ENCODE measurements around the gene SH3PXD2A. TPM values are rescaled to one million over a fixed set of nuclear protein-coding genes. Genes with fewer than 3 reads are reported as not detected.
A peak's percentile ranks its signal among the peaks of the same experiment; 100 is the strongest.

SH3PXD2A gene
- total RNA-seq, 1 experiment from 2014 or later = 6.8 TPM

DNA sequence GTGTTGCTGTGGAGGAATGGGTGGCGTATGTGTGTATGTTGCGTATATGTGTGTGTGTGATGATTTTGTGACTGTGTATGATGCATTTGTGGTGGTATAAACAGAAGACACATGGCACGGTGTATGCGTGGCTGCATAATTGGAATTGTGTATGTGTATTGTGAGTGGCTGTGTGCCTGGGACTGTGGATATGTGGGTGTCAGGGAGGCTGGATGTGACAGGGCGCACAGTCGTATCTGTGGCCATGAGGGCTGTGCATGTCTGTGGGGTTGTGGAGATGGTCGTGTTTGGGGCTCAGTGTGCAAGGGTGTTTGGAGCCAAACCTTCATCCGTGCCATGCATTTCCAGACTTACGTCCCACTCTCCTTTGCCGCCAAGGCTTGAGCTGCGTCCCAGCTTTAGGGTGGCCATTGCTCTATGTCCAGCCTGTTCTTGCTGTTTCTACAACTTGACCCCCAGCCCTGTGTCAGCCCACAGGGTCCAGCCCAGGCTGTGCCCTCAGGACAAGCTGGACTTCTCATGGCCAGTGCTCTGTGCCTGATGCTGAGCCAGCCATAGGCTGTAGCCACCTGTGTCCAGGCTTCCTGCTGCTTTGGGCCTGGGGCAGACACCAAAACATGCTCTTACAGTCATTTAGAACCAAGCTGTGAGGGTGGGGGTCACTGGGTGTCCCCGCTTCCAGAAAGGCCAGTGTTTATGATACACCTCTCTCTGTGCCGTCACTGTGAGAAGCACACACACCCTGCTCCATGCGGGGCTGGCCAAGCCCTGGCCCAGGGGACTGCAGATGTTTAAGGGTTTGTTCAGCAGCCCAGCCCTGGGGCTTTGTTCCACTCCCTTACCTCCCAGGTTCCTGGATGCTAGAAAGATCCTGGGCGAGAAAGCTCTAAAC lies 234.2 kb downstream of the SH3PXD2A start:
- no peak for DNase-seq
- no peak overlapping the region for H3K4me3 ChIP-seq (ENCODE audit: insufficient read depth, low read depth, low read length)

GRCh38 chr10:103620352-103620740 lies 235.0 kb downstream of the SH3PXD2A start:
- no peak for DNase-seq
- Histone ChIP-seq H3K4me3 (ENCODE audit: insufficient read depth, low read depth, low read length) (no peak overlapping the region), H3K27me3 (ENCODE audit: control insufficient read depth, insufficient read depth, low read length) (no peaks in the 10 kb centered on the region), H3K36me3 (replicated peaks; ENCODE audit: control insufficient read depth, insufficient read depth, low read length) (0 out of 2 replicates have a peak, but pooled peaks cover 1% of the 10 kb centered on the region)

More for the DNA sequence above, 234.2 kb downstream of the SH3PXD2A start:
- Histone ChIP-seq H3K27me3 (ENCODE audit: control insufficient read depth, insufficient read depth, low read length) (no peaks in the 10 kb centered on the region), H3K36me3 (replicated peaks; ENCODE audit: control insufficient read depth, insufficient read depth, low read length) (0 out of 2 replicates have a peak, but pooled peaks cover 1% of the 10 kb centered on the region)

DNA sequence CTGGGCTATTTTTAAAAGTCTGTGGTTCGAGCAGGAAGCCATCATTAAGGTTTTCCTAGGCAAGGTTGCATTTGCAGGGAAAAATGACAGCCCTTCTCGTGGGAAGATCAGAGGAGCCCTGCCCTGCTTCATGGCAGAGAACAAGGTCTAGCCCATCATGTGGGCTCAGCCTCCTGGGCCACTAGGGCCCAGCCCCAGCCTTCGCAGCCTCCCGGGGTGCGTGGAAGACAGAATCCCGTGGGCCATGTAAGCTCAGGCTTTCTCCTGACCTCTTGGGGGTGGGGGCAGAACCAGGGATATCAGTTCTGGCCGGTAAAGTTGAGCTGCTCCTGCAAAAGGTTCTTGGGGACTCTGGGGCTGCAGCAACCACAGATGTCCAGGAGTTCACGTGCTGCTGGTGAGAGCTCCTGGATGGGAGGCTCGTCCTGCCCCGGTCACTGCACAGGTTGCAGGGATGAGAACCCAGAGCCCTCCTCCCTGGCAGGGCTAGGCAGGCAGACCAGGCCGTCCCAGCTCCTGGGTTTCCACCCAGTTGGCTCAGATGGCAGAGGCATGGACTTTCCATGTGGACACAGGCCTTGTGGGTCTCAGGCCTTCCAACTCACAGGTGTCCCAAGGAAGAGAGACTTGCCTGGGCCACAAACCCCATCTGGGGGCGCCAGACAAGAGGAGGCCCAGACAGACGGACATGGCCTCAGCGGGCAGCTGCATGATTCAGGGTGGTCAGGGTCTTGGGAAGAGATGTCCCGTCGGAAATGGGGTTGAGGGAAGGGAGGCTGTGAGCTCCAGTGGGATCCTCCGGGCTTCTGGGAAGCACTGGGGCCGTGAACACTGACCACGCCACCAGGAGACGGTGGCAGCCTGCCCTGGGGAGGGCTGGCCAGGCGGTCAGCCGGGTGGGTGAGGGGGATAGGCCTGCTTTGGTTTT lies 235.7 kb downstream of the SH3PXD2A start:
- H3K36me3 ChIP-seq (replicated peaks; ENCODE audit: control insufficient read depth, insufficient read depth, low read length) = 0 out of 2 replicates have a peak, but pooled peaks cover 1% of the 10 kb centered on the region
- DNase-seq = peak; percentile 62
- H3K4me3 ChIP-seq (ENCODE audit: insufficient read depth, low read depth, low read length) = no peak overlapping the region
- no peaks in the 10 kb centered on the region for H3K27me3 ChIP-seq (ENCODE audit: control insufficient read depth, insufficient read depth, low read length)

DNA sequence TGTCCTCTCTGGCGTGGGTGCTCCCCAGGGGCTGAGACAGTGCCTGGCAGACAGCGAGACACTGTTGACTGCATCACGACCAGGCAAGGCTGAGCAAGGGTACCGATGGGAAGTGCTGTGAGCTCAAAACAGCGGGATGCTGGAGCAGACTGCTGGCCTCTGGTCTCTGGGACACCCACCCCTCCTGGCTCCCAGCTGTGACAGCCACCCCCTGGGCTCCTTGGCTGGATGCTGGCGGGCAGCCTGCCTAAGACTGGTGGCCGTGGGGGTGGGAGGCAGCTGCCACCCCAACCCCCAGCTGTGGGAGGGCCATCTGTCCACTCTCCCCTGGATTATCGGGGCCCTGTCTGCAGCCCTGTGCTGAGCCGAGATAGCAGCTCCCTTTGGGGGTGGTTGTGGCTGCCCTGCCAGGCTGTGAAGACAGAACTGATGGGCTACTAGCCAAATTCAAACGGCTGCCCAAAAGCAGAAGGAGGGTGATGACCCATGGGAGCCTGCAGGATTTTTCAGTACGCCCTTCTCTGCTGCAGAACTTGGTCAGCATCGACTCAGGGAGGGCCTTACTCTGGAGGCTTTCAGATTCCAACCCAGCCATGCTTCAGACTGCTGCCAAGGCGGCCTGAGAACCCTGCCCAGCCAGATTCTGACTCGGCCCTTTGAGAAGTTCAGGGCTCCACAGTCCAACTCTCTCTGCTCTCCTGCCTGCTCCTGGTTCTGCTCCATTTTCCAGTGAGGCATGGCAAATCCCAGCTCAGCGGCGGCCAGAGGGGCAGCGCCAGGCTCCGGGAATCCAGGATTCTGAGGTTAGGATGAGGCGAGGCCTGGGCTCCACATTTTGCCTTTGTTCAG lies 236.6 kb downstream of the SH3PXD2A start:
- Histone ChIP-seq H3K4me3 (ENCODE audit: insufficient read depth, low read depth, low read length) (no peak overlapping the region), H3K36me3 (replicated peaks; ENCODE audit: control insufficient read depth, insufficient read depth, low read length) (0 out of 2 replicates have a peak, but pooled peaks cover 1% of the 10 kb centered on the region), H3K27me3 (ENCODE audit: control insufficient read depth, insufficient read depth, low read length) (no peaks in the 10 kb centered on the region)
- DNase-seq = peak; percentile 48

GRCh38 chr10:103617602-103618385 lies 237.6 kb downstream of the SH3PXD2A start:
- no peaks in the 10 kb centered on the region for H3K27me3 ChIP-seq (ENCODE audit: control insufficient read depth, insufficient read depth, low read length)
- H3K36me3 ChIP-seq (replicated peaks; ENCODE audit: control insufficient read depth, insufficient read depth, low read length) = 0 out of 2 replicates have a peak, but pooled peaks cover 1% of the 10 kb centered on the region
- no peak overlapping the region for H3K4me3 ChIP-seq (ENCODE audit: insufficient read depth, low read depth, low read length)
- no peak for DNase-seq

- peak; percentile 67 for DNase-seq
- Histone ChIP-seq H3K27me3 (ENCODE audit: control insufficient read depth, insufficient read depth, low read length) (no peaks in the 10 kb centered on the region), H3K4me3 (ENCODE audit: insufficient read depth, low read depth, low read length) (no peak overlapping the region), H3K36me3 (replicated peaks; ENCODE audit: control insufficient read depth, insufficient read depth, low read length) (peaks cover 3% of the 10 kb centered on the region; the same call in 1 of the 2 replicates)
Measured at GRCh38 chr10:103616705-103617601, 238.4 kb downstream of the SH3PXD2A start.

GRCh38 chr10:103614306-103615158 lies 240.8 kb downstream of the SH3PXD2A start:
- Histone ChIP-seq H3K4me3 (ENCODE audit: insufficient read depth, low read depth, low read length) (no peak overlapping the region), H3K27me3 (ENCODE audit: control insufficient read depth, insufficient read depth, low read length) (no peaks in the 10 kb centered on the region)

DNA sequence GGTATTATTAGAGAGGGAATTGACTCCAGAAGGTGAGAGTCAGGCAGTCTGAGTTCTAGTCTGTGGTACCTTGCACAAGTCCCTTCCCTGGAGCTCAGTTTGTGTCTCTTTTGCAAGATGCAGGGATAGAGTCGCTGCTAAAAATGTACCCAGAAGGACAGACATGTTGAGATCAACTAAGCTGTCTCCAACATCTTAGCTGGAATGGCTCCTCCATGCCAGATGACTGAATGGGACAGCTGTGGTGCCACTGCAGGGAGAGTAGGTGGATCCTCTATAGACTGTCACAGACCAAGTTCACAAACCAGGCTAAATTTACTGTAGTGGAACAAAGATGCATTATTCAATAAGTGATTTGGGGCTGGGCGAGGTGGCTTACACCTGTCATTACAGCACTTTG lies 241.8 kb downstream of the SH3PXD2A start:
- no peak for DNase-seq
- H3K36me3 ChIP-seq (replicated peaks; ENCODE audit: control insufficient read depth, insufficient read depth, low read length) = peaks cover 3% of the 10 kb centered on the region
- H3K27me3 ChIP-seq (ENCODE audit: control insufficient read depth, insufficient read depth, low read length) = no peaks in the 10 kb centered on the region
- no peak overlapping the region for H3K4me3 ChIP-seq (ENCODE audit: insufficient read depth, low read depth, low read length)

More at GRCh38 chr10:103614306-103615158, 240.8 kb downstream of the SH3PXD2A start:
- no peak for DNase-seq
- H3K36me3 ChIP-seq (replicated peaks; ENCODE audit: control insufficient read depth, insufficient read depth, low read length) = peaks cover 3% of the 10 kb centered on the region

GRCh38 chr10:103612462-103613365 lies 242.7 kb downstream of the SH3PXD2A start:
- Histone ChIP-seq H3K27me3 (ENCODE audit: control insufficient read depth, insufficient read depth, low read length) (no peaks in the 10 kb centered on the region), H3K4me3 (ENCODE audit: insufficient read depth, low read depth, low read length) (no peak overlapping the region), H3K36me3 (replicated peaks; ENCODE audit: control insufficient read depth, insufficient read depth, low read length) (peaks cover 3% of the 10 kb centered on the region)
- DNase-seq = no peak

GRCh38 chr10:103610921-103611511 lies 244.4 kb downstream of the SH3PXD2A start:
- DNase-seq = no peak
- Histone ChIP-seq H3K36me3 (replicated peaks; ENCODE audit: control insufficient read depth, insufficient read depth, low read length) (peaks cover 1% of the 10 kb centered on the region), H3K27me3 (ENCODE audit: control insufficient read depth, insufficient read depth, low read length) (no peaks in the 10 kb centered on the region), H3K4me3 (ENCODE audit: insufficient read depth, low read depth, low read length) (no peak overlapping the region)

GRCh38 chr10:103610083-103610472 lies 245.3 kb downstream of the SH3PXD2A start:
- no peak for DNase-seq
- Histone ChIP-seq H3K4me3 (ENCODE audit: insufficient read depth, low read depth, low read length) (no peak overlapping the region), H3K36me3 (replicated peaks; ENCODE audit: control insufficient read depth, insufficient read depth, low read length) (peaks cover 1% of the 10 kb centered on the region), H3K27me3 (ENCODE audit: control insufficient read depth, insufficient read depth, low read length) (no peaks in the 10 kb centered on the region)
